Choroid plexus epithelial cell (primary cell): ENCODE data around the gene SDR9C7.
"Not testable (repeated sequence)": the region's sequence is repeated elsewhere in the genome, so short reads cannot be mapped to it uniquely, and the experiment has no call there.

ENCODE experiments used
- DNase-seq: peaks from one replicate; pipeline ENCODE4 v3.0.0-alpha.2; 2010; ENCODE audit warnings: low read depth
- H3K4me3 ChIP-seq: 2 replicates; pipeline ENCODE4 v1.5.1; 2011; ENCODE audit warnings: low read depth, mild to moderate bottlenecking, control low read depth, low read length, moderate library complexity
- CTCF ChIP-seq: conservative IDR thresholded peaks from 2 replicates; pipeline ENCODE4 v1.5.1; 2011; ENCODE audit warnings: low read depth, mild to moderate bottlenecking, control low read depth, inconsistent platforms, low read length, moderate library complexity

The SDR9C7 gene

GRCh38 chr12:56943878-56944277 is 9.7 kb upstream of the SDR9C7 start:
- no peak for TF ChIP-seq CTCF
- no peak for DNase-seq
- no peak overlapping the region for H3K4me3 ChIP-seq

- not testable (repeated sequence) for H3K4me3 ChIP-seq, DNase-seq
Measured at GRCh38 chr12:56943374-56943773, 9.2 kb upstream of the SDR9C7 start.

- DNase-seq = peak; percentile 84
- no peak for TF ChIP-seq CTCF
- no peak overlapping the region for H3K4me3 ChIP-seq
Measured at GRCh38 chr12:56941299-56942017, 7.2 kb upstream of the SDR9C7 start.

GRCh38 chr12:56940942-56941298 is 6.7 kb upstream of the SDR9C7 start:
- not testable (repeated sequence) for DNase-seq, H3K4me3 ChIP-seq

- no peak for TF ChIP-seq CTCF
- H3K4me3 ChIP-seq = no peak overlapping the region
- DNase-seq = no peak
Measured at GRCh38 chr12:56935752-56936151, 1.5 kb upstream of the SDR9C7 start.

- TF ChIP-seq CTCF = no peak
- no peak overlapping the region for H3K4me3 ChIP-seq
- no peak for DNase-seq
Measured at GRCh38 chr12:56935157-56935556, 949 bp upstream of the SDR9C7 start.

- H3K4me3 ChIP-seq = no peak overlapping the region
- TF ChIP-seq CTCF = no peak
- no peak for DNase-seq
Measured at GRCh38 chr12:56932867-56933266, 1.3 kb downstream of the SDR9C7 start.

GRCh38 chr12:56932146-56932545 is 2.1 kb downstream of the SDR9C7 start:
- no peak overlapping the region for H3K4me3 ChIP-seq
- no peak for TF ChIP-seq CTCF

More at GRCh38 chr12:56932146-56932545, 2.1 kb downstream of the SDR9C7 start:
- DNase-seq = no peak
